BLaER1 treated with 17β-estradiol and CSF1 and Interleukin-3, amounts not matched to agents 10 nM and 100 nM (cell line): Measurements from ENCODE around the gene NUP62.

Experiments
- H3K27ac ChIP-seq, 11 experiments: shearing (Covaris generic); formaldehyde crosslinking; 2 replicates each; pipeline ENCODE4 v1.8.1; 2022
- H3K27me3 ChIP-seq, 11 experiments: shearing (Covaris generic); formaldehyde crosslinking; 2 replicates each; pipeline ENCODE4 v1.8.1; 2022
- H3K36me3 ChIP-seq, 11 experiments: shearing (Covaris generic); formaldehyde crosslinking; 2 replicates each; pipeline ENCODE4 v1.8.1; 2022
- H3K4me1 ChIP-seq, 10 experiments: shearing (Covaris generic); formaldehyde crosslinking; 2 replicates each; pipeline ENCODE4 v1.8.1; 2022
- H3K4me2 ChIP-seq, 11 experiments: shearing (Covaris generic); formaldehyde crosslinking; 2 replicates each; pipeline ENCODE4 v1.8.1; 2022
- H3K4me3 ChIP-seq, 10 experiments: shearing (Covaris generic); formaldehyde crosslinking; 2 replicates each; pipeline ENCODE4 v1.8.1; 2022
- H3K9ac ChIP-seq, 11 experiments: shearing (Covaris generic); formaldehyde crosslinking; 2 replicates each; pipeline ENCODE4 v1.8.1; 2022
- H3K9me3 ChIP-seq, 11 experiments: shearing (Covaris generic); formaldehyde crosslinking; replicated peaks in 1 of 11; 2 replicates each; pipeline ENCODE4 v1.8.1; 2022
- H4K20me1 ChIP-seq, 11 experiments: shearing (Covaris generic); formaldehyde crosslinking; 2 replicates each; pipeline ENCODE4 v1.8.1; 2022
- Cebpa-rat ChIP-seq, 11 experiments: shearing (Covaris generic); IDR thresholded peaks; 2 replicates each; pipeline ENCODE4 v1.8.1; 2022

Gene NUP62

DNA sequence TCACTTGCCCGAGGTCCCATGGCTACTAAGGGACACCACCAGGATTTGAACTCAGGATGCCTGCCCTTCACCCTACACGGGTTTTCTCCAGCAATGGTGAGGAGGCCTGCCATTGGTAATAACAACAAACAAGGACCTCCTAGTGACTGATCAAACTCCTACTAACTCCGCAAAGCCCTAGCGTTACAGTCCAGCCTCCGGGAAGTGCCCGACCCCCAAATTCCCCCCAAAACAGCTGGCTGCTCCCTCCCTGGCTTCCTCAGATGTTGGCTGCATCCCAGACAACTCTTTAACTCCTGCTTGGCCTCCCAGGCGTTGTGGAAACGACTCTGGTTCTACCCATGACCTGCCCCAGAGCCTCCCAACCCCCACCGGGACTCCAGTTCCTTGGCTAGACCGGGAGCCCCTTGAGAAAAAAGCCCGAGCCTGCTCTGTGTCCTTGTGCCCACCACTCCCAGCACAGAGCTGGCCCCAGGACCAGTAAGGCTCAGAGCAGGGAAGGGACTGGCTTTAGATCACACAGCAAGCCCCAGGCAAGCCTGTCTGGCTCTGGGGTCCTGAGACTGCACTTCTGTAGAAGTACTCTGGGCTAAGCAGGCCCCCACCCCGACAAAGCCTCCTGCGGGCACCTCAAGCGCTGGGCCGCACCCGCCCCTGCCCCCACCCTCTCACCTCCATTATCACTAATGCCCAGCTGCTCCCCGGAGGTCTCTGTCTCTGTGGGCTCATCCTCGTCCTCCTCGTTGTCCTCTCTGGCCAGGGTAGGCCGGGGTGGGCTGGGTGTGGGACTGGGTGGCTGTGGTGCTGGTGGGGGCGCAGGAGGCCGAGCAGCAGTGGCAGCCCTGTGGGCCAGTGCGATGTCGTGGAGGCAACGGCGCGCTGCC is 56.8 kb downstream of the NUP62 start:
- peak overlapping the region in 5 of 11 experiments; percentile 52 to 99 (median 90); a peak in 9 of 22 replicates for H3K4me2 ChIP-seq
- H3K27me3 ChIP-seq = no peaks in the 10 kb centered on the region
- peaks cover 0 to 40% (median 13%) of the 10 kb centered on the region in 11 experiments; a peak in 13 of 22 replicates for H3K36me3 ChIP-seq
- peak overlapping the region in 9 of 11 experiments; percentile 18 to 98 (median 34); a peak in 14 of 22 replicates for H3K9ac ChIP-seq
- H3K27ac ChIP-seq = peak overlapping the region in 7 of 11 experiments; percentile 7 to 52 (median 11); a peak in 10 of 22 replicates
- H3K4me3 ChIP-seq = no peak overlapping the region
- H3K9me3 ChIP-seq = no peaks in the 10 kb centered on the region
- no peaks in the 10 kb centered on the region; a peak in 1 of 22 replicates for H4K20me1 ChIP-seq
- no peak for TF ChIP-seq Cebpa-rat (IDR thresholded peaks at IDR 0.05)
- peaks cover 40 to 77% (median 60%) of the 10 kb centered on the region in 10 experiments for H3K4me1 ChIP-seq

- Histone ChIP-seq H4K20me1 (peaks cover 0 to 6% (median 4%) of the 10 kb centered on the region in 11 experiments; a peak in 13 of 22 replicates), H3K36me3 (peaks cover 0 to 40% (median 13%) of the 10 kb centered on the region in 11 experiments; a peak in 13 of 22 replicates), H3K9me3 (no peaks in the 10 kb centered on the region), H3K9ac (peak overlapping the region in 9 of 11 experiments; percentile 16 to 98 (median 34); a peak in 10 of 22 replicates), H3K4me2 (peak overlapping the region in 6 of 11 experiments; percentile 64 to 99 (median 92); a peak in 9 of 22 replicates), H3K4me3 (no peak overlapping the region), H3K27me3 (no peaks in the 10 kb centered on the region), H3K27ac (peak overlapping the region in 5 of 11 experiments; percentile 8 to 52 (median 25); a peak in 9 of 22 replicates), H3K4me1 (peaks cover 42 to 79% (median 62%) of the 10 kb centered on the region in 10 experiments)
- no peak for TF ChIP-seq Cebpa-rat (IDR thresholded peaks at IDR 0.05)
These were observed 57.8 kb downstream of the NUP62 start for GRCh38 chr19:49871349-49871985.

- Histone ChIP-seq H3K4me1 (peaks cover 47 to 87% (median 68%) of the 10 kb centered on the region in 10 experiments), H4K20me1 (peaks cover 0 to 17% (median 15%) of the 10 kb centered on the region in 11 experiments; a peak in 19 of 22 replicates), H3K9me3 (no peaks in the 10 kb centered on the region), H3K4me3 (peak overlapping the region; percentile 53 to 71 (median 62)), H3K9ac (peak overlapping the region; percentile 76 to 86 (median 82)), H3K27ac (peak overlapping the region; percentile 70 to 89 (median 79); a peak in 21 of 22 replicates), H3K27me3 (no peaks in the 10 kb centered on the region), H3K36me3 (peaks cover 0 to 44% (median 13%) of the 10 kb centered on the region in 11 experiments; a peak in 13 of 22 replicates), H3K4me2 (peak overlapping the region; percentile 89 to 99 (median 94))
- TF ChIP-seq Cebpa-rat (IDR thresholded peaks at IDR 0.05) = no peak
These were observed 58.9 kb downstream of the NUP62 start for GRCh38 chr19:49870309-49870901.

GRCh38 chr19:49869484-49870308 is 59.6 kb downstream of the NUP62 start:
- no peaks in the 10 kb centered on the region for H3K27me3 ChIP-seq
- peak overlapping the region; percentile 70 to 95 (median 82) for H3K27ac ChIP-seq
- H4K20me1 ChIP-seq = peaks cover 4 to 24% (median 20%) of the 10 kb centered on the region in 11 experiments; a peak in 20 of 22 replicates
- H3K4me2 ChIP-seq = peak overlapping the region; percentile 91 to 99 (median 97)
- H3K9ac ChIP-seq = peak overlapping the region; percentile 76 to 86 (median 82)
- TF ChIP-seq Cebpa-rat (IDR thresholded peaks at IDR 0.05) = no peak
- no peaks in the 10 kb centered on the region for H3K9me3 ChIP-seq
- peaks cover 4 to 46% (median 17%) of the 10 kb centered on the region in 11 experiments for H3K36me3 ChIP-seq
- H3K4me1 ChIP-seq = peaks cover 47 to 87% (median 68%) of the 10 kb centered on the region in 10 experiments
- peak overlapping the region; percentile 53 to 71 (median 62) for H3K4me3 ChIP-seq

- TF ChIP-seq Cebpa-rat (IDR thresholded peaks at IDR 0.05) = no peak
- Histone ChIP-seq H3K4me3 (peak overlapping the region; percentile 43 to 65 (median 51)), H3K4me1 (peaks cover 47 to 87% (median 68%) of the 10 kb centered on the region in 10 experiments), H3K36me3 (peaks cover 10 to 46% (median 21%) of the 10 kb centered on the region in 11 experiments), H3K4me2 (peak overlapping the region; percentile 75 to 99 (median 97)), H3K9ac (peak overlapping the region; percentile 50 to 82 (median 69); a peak in 20 of 22 replicates), H3K27ac (peak overlapping the region; percentile 25 to 95 (median 84); a peak in 21 of 22 replicates), H3K27me3 (no peaks in the 10 kb centered on the region), H3K9me3 (no peaks in the 10 kb centered on the region), H4K20me1 (peaks cover 11 to 31% (median 27%) of the 10 kb centered on the region in 11 experiments; a peak in 21 of 22 replicates)
These were observed 60.3 kb downstream of the NUP62 start for GRCh38 chr19:49869009-49869483.

GRCh38 chr19:49866933-49867782 is 62.1 kb downstream of the NUP62 start, which contains the start of gene PNKP:
Gene PNKP (minus strand): TSS chr19:49867576. CDS start chr19:49867204, 372 bp downstream.
- Histone ChIP-seq H3K27me3 (no peaks in the 10 kb centered on the region), H3K9me3 (no peaks in the 10 kb centered on the region), H3K27ac (peak within 1 kb of the TSS; percentile 74 to 95 (median 84)), H3K9ac (peak within 1 kb of the TSS; percentile 75 to 87 (median 83)), H3K4me2 (peak within 1 kb of the TSS; percentile 75 to 99 (median 97)), H3K4me1 (peaks cover 47 to 75% (median 64%) of the 10 kb centered on the region in 10 experiments), H3K36me3 (peaks cover 27 to 47% (median 37%) of the 10 kb centered on the region in 11 experiments), H3K4me3 (peak within 1 kb of the TSS; percentile 79 to 97 (median 88)), H4K20me1 (peaks cover 22 to 49% (median 45%) of the 10 kb centered on the region in 11 experiments; a peak in 21 of 22 replicates)
- TF ChIP-seq Cebpa-rat (IDR thresholded peaks at IDR 0.05) = no peak
